ENCODE results near the gene POLR2A. TPM values are rescaled to one million over a fixed set of nuclear protein-coding genes. Genes with fewer than 3 reads are reported as not detected.
"Not testable (repeated sequence)": the region's sequence is repeated elsewhere in the genome, so short reads cannot be mapped to it uniquely, and the experiment has no call there.

The POLR2A gene
- total RNA-seq, 1 donor = 74.1 TPM

GRCh38 chr17:7466639-7467341, 17.4 kb upstream of the POLR2A start:
- peak; percentile 71 for DNase-seq (ENCODE audit: low read depth)
- no peak overlapping the region for H3K4me3 ChIP-seq (ENCODE audit: low read depth, low read length)
- no peak for TF ChIP-seq CTCF (IDR thresholded peaks at IDR 0.05; ENCODE audit: insufficient read depth, low read length)

DNA sequence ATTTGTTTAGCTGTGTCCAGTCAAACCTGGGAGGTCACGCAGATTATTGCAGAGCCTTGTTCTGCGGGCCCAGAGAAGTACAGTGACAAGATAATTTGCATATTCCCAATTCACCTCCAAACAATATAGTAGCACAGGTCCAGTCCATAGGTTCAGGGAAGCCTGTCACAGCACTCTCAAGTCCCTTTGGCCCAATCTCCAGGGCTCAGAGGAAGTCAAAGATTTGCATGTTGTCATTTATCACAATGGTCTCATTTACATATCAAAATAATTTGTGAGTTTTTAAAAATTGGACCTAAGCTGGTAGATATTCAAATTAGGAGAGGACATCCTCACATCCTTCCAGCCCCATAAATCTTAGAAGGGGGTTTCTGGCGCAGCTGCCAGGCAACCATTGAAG, 16.7 kb upstream of the POLR2A start:
- no peak for DNase-seq (ENCODE audit: low read depth)
- H3K4me3 ChIP-seq (ENCODE audit: low read depth, low read length) = no peak overlapping the region
- no peak for TF ChIP-seq CTCF (IDR thresholded peaks at IDR 0.05; ENCODE audit: insufficient read depth, low read length)

DNA sequence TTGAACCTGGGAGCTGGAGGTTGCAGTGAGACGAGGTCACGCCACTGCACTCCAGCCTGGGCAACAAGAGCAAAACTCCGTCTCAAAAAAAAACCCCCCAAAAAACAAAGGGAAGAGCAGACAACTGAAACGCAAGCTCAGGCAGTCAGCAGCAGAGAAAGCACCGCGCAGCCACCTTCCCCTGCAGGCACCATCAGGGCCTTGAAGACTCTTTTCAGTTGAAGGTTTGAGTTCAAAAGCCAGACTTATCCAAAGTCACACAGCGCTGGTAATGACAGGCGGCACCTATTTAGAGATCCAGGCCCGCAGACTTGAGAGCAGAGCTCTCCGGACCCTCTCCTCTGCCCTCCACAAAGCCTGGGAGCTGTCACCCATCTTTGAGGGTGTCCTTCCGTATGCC, 15.9 kb upstream of the POLR2A start:
- no peak for TF ChIP-seq CTCF (IDR thresholded peaks at IDR 0.05; ENCODE audit: insufficient read depth, low read length)
- H3K4me3 ChIP-seq (ENCODE audit: low read depth, low read length) = no peak overlapping the region
- DNase-seq (ENCODE audit: low read depth) = no peak

- no peak for TF ChIP-seq CTCF (IDR thresholded peaks at IDR 0.05; ENCODE audit: insufficient read depth, low read length)
- H3K4me3 ChIP-seq (ENCODE audit: low read depth, low read length) = no peak overlapping the region
- no peak for DNase-seq (ENCODE audit: low read depth)
Measured at GRCh38 chr17:7468804-7469389, 15.3 kb upstream of the POLR2A start.

GRCh38 chr17:7469843-7470242, 14.3 kb upstream of the POLR2A start:
- DNase-seq (ENCODE audit: low read depth); H3K4me3 ChIP-seq (ENCODE audit: low read depth, low read length): not testable (repeated sequence)

DNA sequence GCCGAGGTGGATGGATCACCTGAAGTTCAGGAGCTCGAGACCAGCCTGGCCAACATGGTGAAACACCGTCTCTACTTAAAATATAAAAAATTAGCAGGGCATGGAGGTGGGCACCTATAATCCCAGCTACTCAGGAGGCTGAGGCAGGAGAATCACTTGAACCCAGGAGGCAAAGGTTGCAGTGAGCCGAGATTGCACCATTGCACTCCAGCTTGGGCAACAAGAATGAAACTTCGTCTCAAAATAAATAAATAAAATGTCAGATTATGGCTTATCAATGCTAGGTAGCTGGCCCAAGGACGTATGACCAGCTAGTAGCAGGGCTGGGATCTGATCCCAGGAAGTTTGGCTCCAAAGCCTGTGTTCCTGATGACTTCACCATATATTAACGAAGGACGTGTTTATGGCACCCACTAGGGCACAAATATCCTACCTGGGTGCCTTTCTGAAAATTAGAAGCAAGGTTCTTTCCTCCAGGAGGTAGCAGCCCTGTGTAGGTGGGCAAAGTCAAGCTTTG, 13.7 kb upstream of the POLR2A start:
- DNase-seq (ENCODE audit: low read depth); H3K4me3 ChIP-seq (ENCODE audit: low read depth, low read length): not testable (repeated sequence)

- TF ChIP-seq CTCF (IDR thresholded peaks at IDR 0.05; ENCODE audit: insufficient read depth, low read length) = no peak
- no peak overlapping the region for H3K4me3 ChIP-seq (ENCODE audit: low read depth, low read length)
- DNase-seq (ENCODE audit: low read depth) = no peak
Measured at GRCh38 chr17:7471729-7472128, 12.4 kb upstream of the POLR2A start.

GRCh38 chr17:7474767-7475166, 9.4 kb upstream of the POLR2A start:
- not testable (repeated sequence) for H3K4me3 ChIP-seq (ENCODE audit: low read depth, low read length); DNase-seq (ENCODE audit: low read depth)

Data from fibroblast of the aortic adventitia (primary cell).